Stimulated activated CD4-positive, alpha-beta T cell treated with anti-CD3 and anti-CD28 coated beads, Interleukin-4, amount 100 ng/mL, for 48 hours (primary cell): Measurements from ENCODE around the gene TMLHE.
"Not testable (repeated sequence)": the region's sequence is repeated elsewhere in the genome, so short reads cannot be mapped to it uniquely, and the experiment has no call there.

ENCODE experiments used
- DNase-seq, 2 donors: peaks; one replicate each; pipeline ENCODE4 v3.0.0-alpha.2; 2020; ENCODE audit warnings: low read depth in 2 of 2

Gene TMLHE

DNA sequence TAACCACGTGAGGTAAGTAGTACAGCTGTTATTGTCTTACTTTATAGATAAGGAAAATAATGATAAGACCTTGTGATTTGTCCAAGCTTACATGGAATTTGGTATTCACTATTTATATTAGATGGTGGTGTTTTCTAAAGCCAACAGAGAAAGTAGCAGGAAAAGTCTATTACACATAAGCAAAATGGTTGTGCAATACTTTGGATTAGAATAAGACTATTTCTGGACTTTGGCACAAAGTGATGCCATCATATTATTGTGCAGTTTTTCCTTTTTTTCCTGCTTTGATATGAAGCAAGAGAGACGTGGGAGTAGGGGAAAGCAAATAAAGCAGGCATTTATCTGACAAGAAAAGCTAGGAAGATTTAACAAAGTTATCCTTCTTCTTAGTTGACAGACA is 117.6 kb downstream of the TMLHE start:
- DNase-seq = not testable (repeated sequence)

- DNase-seq = not testable (repeated sequence)
These were observed 121.3 kb downstream of the TMLHE start for GRCh38 chrX:155491421-155491820.

DNA sequence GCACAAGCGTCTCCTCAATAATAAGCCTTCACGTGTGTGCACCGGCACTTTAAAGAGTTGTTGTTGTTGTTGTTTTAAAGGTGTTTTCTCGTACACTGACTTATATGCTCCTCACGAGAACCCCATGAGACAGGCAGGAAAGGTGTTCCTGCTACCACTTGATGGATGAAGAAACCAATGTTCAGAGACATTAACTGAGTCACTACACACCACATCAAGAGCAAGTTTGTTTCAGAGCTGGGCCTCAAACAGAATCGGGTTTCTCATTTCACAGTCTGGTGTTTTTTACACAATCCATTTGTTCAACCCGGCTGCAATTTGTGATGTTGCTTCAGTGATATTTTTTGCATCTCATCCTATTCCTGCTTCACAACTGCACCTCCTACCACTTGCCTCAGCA is 135.6 kb downstream of the TMLHE start:
- not testable (repeated sequence) for DNase-seq

DNA sequence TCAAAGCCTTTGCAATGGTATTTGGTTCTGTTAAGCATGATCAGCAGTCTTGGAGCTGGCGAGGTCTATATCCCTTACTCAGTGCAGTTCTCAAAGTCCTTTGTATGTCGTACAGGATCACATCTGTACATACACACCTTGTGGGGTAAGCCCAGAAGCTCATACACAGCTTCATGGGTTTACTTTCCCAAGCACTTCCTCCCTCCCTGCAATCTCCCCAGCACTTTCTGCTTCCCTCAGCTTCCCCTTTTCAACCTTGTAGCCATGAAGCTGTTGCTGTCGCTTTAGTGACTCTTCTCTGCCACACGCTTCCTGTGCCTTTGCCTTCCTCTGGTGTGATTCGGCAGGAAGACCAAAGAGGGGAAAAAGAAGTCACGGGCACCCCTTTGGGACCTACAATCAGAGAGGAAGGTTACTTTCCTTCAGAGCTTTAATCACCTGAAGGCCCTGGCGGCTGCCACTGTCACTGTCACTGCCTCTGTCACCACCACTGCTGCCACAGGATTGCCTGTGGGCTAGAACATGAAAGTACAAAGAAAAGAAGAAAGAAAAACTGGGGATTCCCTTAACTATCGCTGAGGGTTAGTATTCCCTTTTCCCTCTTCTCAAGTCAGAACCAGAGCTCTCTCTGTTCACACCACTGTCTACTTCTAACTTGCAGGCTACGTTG is 146.3 kb downstream of the TMLHE start:
- DNase-seq = not testable (repeated sequence)

DNA sequence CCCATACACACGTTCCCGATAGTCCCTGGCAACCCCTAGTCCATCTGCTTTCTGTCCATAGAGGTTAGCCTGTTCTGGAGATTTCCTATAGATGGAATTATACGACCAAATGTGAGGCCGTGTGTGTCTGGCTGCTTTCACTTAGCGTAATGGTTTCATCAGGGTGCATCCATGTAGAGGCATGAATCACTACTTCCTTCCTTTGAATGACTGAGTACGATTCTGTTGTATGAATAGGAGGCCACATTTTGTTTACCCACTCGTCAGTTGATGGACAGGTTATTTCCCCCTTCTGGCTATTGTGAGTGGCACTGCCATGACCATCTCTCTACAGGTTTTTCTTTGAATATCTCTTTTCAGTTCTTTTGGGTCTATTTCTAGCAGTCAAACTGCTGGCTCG is 152.3 kb downstream of the TMLHE start:
- not testable (repeated sequence) for DNase-seq

- DNase-seq = not testable (repeated sequence)
These were observed 154.3 kb downstream of the TMLHE start, which contains the start of gene F8A3 for GRCh38 chrX:155458471-155458870. F8A3 (minus strand) TSS chrX:155458620; CDS start chrX:155458600, 20 bp downstream.

GRCh38 chrX:155457761-155458447 is 154.8 kb downstream of the TMLHE start:
- DNase-seq = not testable (repeated sequence)

DNA sequence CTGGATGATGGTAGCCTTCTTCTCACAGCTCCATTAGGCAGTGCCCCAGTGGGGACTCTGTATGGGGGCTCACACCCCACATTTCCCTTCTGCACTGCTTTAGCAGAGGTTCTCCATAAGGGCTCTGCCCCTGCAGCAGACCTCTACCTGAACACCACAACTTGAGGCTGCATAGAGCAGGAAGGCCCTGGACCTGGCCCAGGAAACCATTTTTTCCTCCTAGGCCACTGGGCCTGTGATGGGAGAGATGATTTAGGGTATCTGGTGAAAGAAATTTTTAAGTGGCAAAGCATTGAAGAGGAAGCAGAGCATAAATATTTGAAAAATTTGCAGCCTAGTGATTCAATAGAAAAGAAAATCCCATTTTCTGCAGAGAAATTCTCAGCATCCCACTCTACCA is 171.7 kb downstream of the TMLHE start:
- DNase-seq = no peak
